ENCODE results near the gene PPP2R5C. TPM values are rescaled to one million over a fixed set of nuclear protein-coding genes. Genes with fewer than 3 reads are reported as not detected.
A peak's percentile ranks its signal among the peaks of the same experiment; 100 is the strongest.

PPP2R5C gene
- total RNA-seq, 2 experiments from 2014 or later, result 232 to 281 TPM

GRCh38 chr14:101817501-101818001 is 56.0 kb downstream of the PPP2R5C start:
- ChIA-PET CTCF (interaction anchor here (0.6 to 2.7 kb wide), 4 partner anchors 8 to 1368 kb away, joined by 3 to 17 read pairs (median 4); no protein-coding TSS in a partner anchor), POLR2A (interaction anchor here (0.5 to 1.3 kb wide), 3 partner anchors 13 to 52 kb away, joined by 3 to 4 read pairs (median 3); no protein-coding TSS in a partner anchor)
- Mint-ChIP-seq H3K36me3 (ENCODE audit: low read depth) (peaks cover 56% of the 10 kb centered on the region), H3K27me3 (no peaks in the 10 kb centered on the region), H3K4me3 (peak overlapping the region; percentile 74), H3K27ac (peak overlapping the region; percentile 97), H3K4me1 (peaks cover 91% of the 10 kb centered on the region), H3K9me3 (ENCODE audit: low read depth) (no peaks in the 10 kb centered on the region)
- intact Hi-C loops (cut with DNase I, micrococcal nuclease), result loop anchor here in 1 of 2 experiments (5.0 kb wide), 1 partner anchor 110 kb away; no protein-coding TSS in a partner anchor
- ATAC-seq (peak; percentile 43), DNase-seq (peak; percentile 57)

GRCh38 chr14:101819251-101819990 is 57.9 kb downstream of the PPP2R5C start:
- ATAC-seq (no peak), DNase-seq (peak; percentile 80)
- ChIA-PET POLR2A (interaction anchor here (0.7 to 1.9 kb wide), 6 partner anchors 9 to 93 kb away, joined by 3 to 19 read pairs (median 4); no protein-coding TSS in a partner anchor), CTCF (interaction anchor here (0.6 to 2.7 kb wide), 10 partner anchors 10 to 128 kb away, joined by 3 to 17 read pairs (median 4); no protein-coding TSS in a partner anchor)
- Mint-ChIP-seq H3K27ac (peak overlapping the region; percentile 97), H3K27me3 (no peaks in the 10 kb centered on the region), H3K4me1 (peaks cover 87% of the 10 kb centered on the region), H3K4me3 (peak overlapping the region; percentile 74), H3K36me3 (ENCODE audit: low read depth) (peaks cover 50% of the 10 kb centered on the region), H3K9me3 (ENCODE audit: low read depth) (no peaks in the 10 kb centered on the region)
- intact Hi-C loops (cut with DNase I, micrococcal nuclease), result loop anchor here (1.0 to 5.0 kb wide), 3 partner anchors 8 to 112 kb away; no protein-coding TSS in a partner anchor

GRCh38 chr14:101820283-101820798 is 58.8 kb downstream of the PPP2R5C start:
- Mint-ChIP-seq H3K27ac (peak overlapping the region; percentile 97), H3K27me3 (no peaks in the 10 kb centered on the region), H3K4me1 (peaks cover 87% of the 10 kb centered on the region), H3K4me3 (peak overlapping the region; percentile 74), H3K36me3 (ENCODE audit: low read depth) (peaks cover 47% of the 10 kb centered on the region), H3K9me3 (ENCODE audit: low read depth) (no peaks in the 10 kb centered on the region)
- ChIA-PET POLR2A (interaction anchor here (1.0 to 1.9 kb wide), 5 partner anchors 9 to 94 kb away, joined by 3 to 19 read pairs (median 3); no protein-coding TSS in a partner anchor), CTCF (interaction anchor here (0.6 to 2.7 kb wide), 7 partner anchors 11 to 86 kb away, joined by 3 to 17 read pairs (median 6); no protein-coding TSS in a partner anchor)
- intact Hi-C loops (cut with DNase I, micrococcal nuclease), result loop anchor here (5.0 kb wide), 6 partner anchors 267 to 1753 kb away; partner anchors contain the start of genes CINP (in 1 of the 2), EVL (in 1 of the 2), HSP90AA1 (in 1 of the 2) and TECPR2 (in 1 of the 2)
- no peak for ATAC-seq
- peak; percentile 61 for DNase-seq

GRCh38 chr14:101821528-101821927 is 60.0 kb downstream of the PPP2R5C start:
- ChIA-PET CTCF (interaction anchor here (1.0 to 1.4 kb wide), 3 partner anchors 12 to 42 kb away, joined by 3 to 10 read pairs (median 3); no protein-coding TSS in a partner anchor), POLR2A (interaction anchor here (0.6 kb wide), 6 partner anchors 9 to 58 kb away, joined by 3 to 4 read pairs (median 4); no protein-coding TSS in a partner anchor)
- H3K27me3 Mint-ChIP-seq, result no peaks in the 10 kb centered on the region
- H3K4me3 Mint-ChIP-seq, result peak overlapping the region; percentile 68
- peak overlapping the region; percentile 97 for H3K27ac Mint-ChIP-seq
- ATAC-seq (peak; percentile 2), DNase-seq (peak; percentile 70)
- H3K9me3 Mint-ChIP-seq (ENCODE audit: low read depth), result no peaks in the 10 kb centered on the region
- H3K4me1 Mint-ChIP-seq, result peaks cover 87% of the 10 kb centered on the region
- intact Hi-C loops (cut with DNase I, micrococcal nuclease), result loop anchor here (5.0 kb wide), 6 partner anchors 266 to 1754 kb away; partner anchors contain the start of genes CINP (in 1 of the 2), EVL (in 1 of the 2), HSP90AA1 (in 1 of the 2) and TECPR2 (in 1 of the 2)
- H3K36me3 Mint-ChIP-seq (ENCODE audit: low read depth), result peaks cover 50% of the 10 kb centered on the region

GRCh38 chr14:101823066-101823465 is 61.6 kb downstream of the PPP2R5C start:
- no peak for ATAC-seq
- H3K27me3 Mint-ChIP-seq, result no peaks in the 10 kb centered on the region
- peak overlapping the region; percentile 68 for H3K4me3 Mint-ChIP-seq
- no peaks in the 10 kb centered on the region for H3K9me3 Mint-ChIP-seq (ENCODE audit: low read depth)
- peaks cover 55% of the 10 kb centered on the region for H3K36me3 Mint-ChIP-seq (ENCODE audit: low read depth)
- peak overlapping the region; percentile 97 for H3K27ac Mint-ChIP-seq
- ChIA-PET POLR2A (interaction anchor here (0.7 to 4.3 kb wide), 13 partner anchors 10 to 1758 kb away, joined by 3 to 182 read pairs (median 6); partner anchors contain the start of gene EVL), CTCF (interaction anchor here (0.6 to 5.6 kb wide), 11 partner anchors 11 to 264 kb away, joined by 3 to 64 read pairs (median 5); no protein-coding TSS in a partner anchor)
- intact Hi-C loops (cut with DNase I, micrococcal nuclease), result loop anchor here (1.0 to 5.0 kb wide), 14 partner anchors 8 to 1756 kb away; partner anchors contain the start of genes CINP (in 1 of the 2), EVL (in 1 of the 2), HSP90AA1 (in 1 of the 2) and TECPR2 (in 1 of the 2)
- peaks cover 88% of the 10 kb centered on the region for H3K4me1 Mint-ChIP-seq
- DNase-seq, result no peak

GRCh38 chr14:101823511-101824120 is 62.1 kb downstream of the PPP2R5C start:
- H3K27me3 Mint-ChIP-seq, result no peaks in the 10 kb centered on the region
- CTCF ChIA-PET, result interaction anchor here (0.6 to 5.6 kb wide), 14 partner anchors 11 to 264 kb away, joined by 3 to 64 read pairs (median 5); no protein-coding TSS in a partner anchor
- DNase-seq (peak; percentile 87), ATAC-seq (peak; percentile 80)
- H3K4me1 Mint-ChIP-seq, result peaks cover 87% of the 10 kb centered on the region
- POLR2A ChIA-PET, result interaction anchor here (0.6 to 4.3 kb wide), 20 partner anchors 9 to 1758 kb away, joined by 3 to 182 read pairs (median 5); partner anchors contain the start of gene EVL
- peak overlapping the region; percentile 68 for H3K4me3 Mint-ChIP-seq
- no peaks in the 10 kb centered on the region for H3K9me3 Mint-ChIP-seq (ENCODE audit: low read depth)
- H3K27ac Mint-ChIP-seq, result peak overlapping the region; percentile 97
- intact Hi-C loops (cut with DNase I, micrococcal nuclease), result loop anchor here (1.0 to 5.0 kb wide), 20 partner anchors 8 to 1756 kb away; partner anchors contain the start of genes HSP90AA1 (in 2 of the 2), CINP (in 1 of the 2), EVL (in 1 of the 2) and TECPR2 (in 1 of the 2)
- peaks cover 57% of the 10 kb centered on the region for H3K36me3 Mint-ChIP-seq (ENCODE audit: low read depth)

- Mint-ChIP-seq H3K4me1 (peaks cover 87% of the 10 kb centered on the region), H3K4me3 (peak overlapping the region; percentile 68), H3K9me3 (ENCODE audit: low read depth) (no peaks in the 10 kb centered on the region), H3K27ac (peak overlapping the region; percentile 97), H3K36me3 (ENCODE audit: low read depth) (peaks cover 56% of the 10 kb centered on the region), H3K27me3 (no peaks in the 10 kb centered on the region)
- POLR2A ChIA-PET, result interaction anchor here (0.6 to 4.3 kb wide), 13 partner anchors 12 to 1449 kb away, joined by 3 to 182 read pairs (median 5); a partner anchor contains a TSS
- CTCF ChIA-PET, result interaction anchor here (0.6 to 5.6 kb wide), 10 partner anchors 12 to 137 kb away, joined by 3 to 64 read pairs (median 5); no protein-coding TSS in a partner anchor
- DNase-seq (no peak), ATAC-seq (no peak)
- intact Hi-C loops (cut with DNase I, micrococcal nuclease), result loop anchor here (1.0 to 5.0 kb wide), 12 partner anchors 14 to 1757 kb away; partner anchors contain the start of genes HSP90AA1 (in 2 of the 2), CINP (in 1 of the 2), EVL (in 1 of the 2) and TECPR2 (in 1 of the 2)
Measured at GRCh38 chr14:101824339-101824727, 62.8 kb downstream of the PPP2R5C start.

- H3K36me3 Mint-ChIP-seq (ENCODE audit: low read depth), result peaks cover 54% of the 10 kb centered on the region
- intact Hi-C loops (cut with DNase I, micrococcal nuclease), result loop anchor here (1.0 to 2.0 kb wide), 8 partner anchors 10 to 119 kb away; no protein-coding TSS in a partner anchor
- H3K27ac Mint-ChIP-seq, result peak overlapping the region; percentile 97
- peak overlapping the region; percentile 68 for H3K4me3 Mint-ChIP-seq
- peaks cover 90% of the 10 kb centered on the region for H3K4me1 Mint-ChIP-seq
- no peaks in the 10 kb centered on the region for H3K9me3 Mint-ChIP-seq (ENCODE audit: low read depth)
- CTCF ChIA-PET, result interaction anchor here (0.6 to 5.6 kb wide), 7 partner anchors 10 to 96 kb away, joined by 3 to 64 read pairs (median 4); no protein-coding TSS in a partner anchor
- ATAC-seq (no peak), DNase-seq (no peak)
- no peaks in the 10 kb centered on the region for H3K27me3 Mint-ChIP-seq
- POLR2A ChIA-PET, result interaction anchor here (0.5 to 4.3 kb wide), 8 partner anchors 10 to 693 kb away, joined by 3 to 182 read pairs (median 4); no protein-coding TSS in a partner anchor
Measured at GRCh38 chr14:101825797-101826196, 64.3 kb downstream of the PPP2R5C start.

GRCh38 chr14:101826351-101826750 is 64.8 kb downstream of the PPP2R5C start:
- H3K27ac Mint-ChIP-seq, result peak overlapping the region; percentile 97
- ChIA-PET CTCF (interaction anchor here (0.6 to 5.6 kb wide), 6 partner anchors 10 to 96 kb away, joined by 3 to 64 read pairs (median 4); no protein-coding TSS in a partner anchor), POLR2A (interaction anchor here (0.6 to 4.3 kb wide), 6 partner anchors 10 to 141 kb away, joined by 3 to 182 read pairs (median 6); no protein-coding TSS in a partner anchor)
- ATAC-seq (no peak), DNase-seq (no peak)
- no peaks in the 10 kb centered on the region for H3K9me3 Mint-ChIP-seq (ENCODE audit: low read depth)
- H3K4me1 Mint-ChIP-seq, result peaks cover 90% of the 10 kb centered on the region
- intact Hi-C loops (cut with DNase I, micrococcal nuclease), result no loop called here
- H3K36me3 Mint-ChIP-seq (ENCODE audit: low read depth), result peaks cover 55% of the 10 kb centered on the region
- peak overlapping the region; percentile 68 for H3K4me3 Mint-ChIP-seq
- no peaks in the 10 kb centered on the region for H3K27me3 Mint-ChIP-seq

All from activated CD4-positive, alpha-beta T cell treated with anti-CD3 and anti-CD28 coated beads for 36 hours (primary cell).